Peyer's patch (tissue), 4 donors: ENCODE measurements around the gene TNFRSF11A. TPM values are rescaled to one million over a fixed set of nuclear protein-coding genes. Genes with fewer than 3 reads are reported as not detected.

Experiments used
- DNase-seq, 3 donors: peaks; one replicate each; pipeline ENCODE4 v3.0.0-alpha.2; 2017 to 2019
- H3K27ac ChIP-seq, 4 donors: fragments of 200-600 bp; sonication (generic); one replicate each; pipeline ENCODE4 v1.5.1; 2016 to 2019
- H3K27me3 ChIP-seq, 2 donors: fragments of 200-600 bp; sonication (generic); one replicate each; pipeline ENCODE4 v1.5.1; 2019
- H3K36me3 ChIP-seq, 3 donors: fragments of 200-600 bp; sonication (generic); one replicate each; pipeline ENCODE4 v1.5.1; 2016 to 2019
- H3K4me1 ChIP-seq, 4 donors: fragments of 200-600 bp; sonication (generic); one replicate each; pipeline ENCODE4 v1.5.1; 2016 to 2019
- H3K4me3 ChIP-seq, 4 donors: fragments of 200-600 bp; sonication (generic); 1 replicate in 3 of 4; 2 replicates in 1 of 4; pipeline ENCODE4 v1.5.1; 2016 to 2019; ENCODE audit warnings: mild to moderate bottlenecking in 1 of 4
- H3K9me3 ChIP-seq, 4 donors: fragments of 200-600 bp; sonication (generic); one replicate each; pipeline ENCODE4 v1.5.1; 2016 to 2019; ENCODE audit warnings: mild to moderate bottlenecking in 1 of 4
- CTCF ChIP-seq, 6 experiments: fragments of 450-650 bp in 4 of 6; fragments of 200-600 bp in 2 of 6; sonication (generic) in 1 of 6; IDR thresholded peaks; one replicate each; pipeline ENCODE4 v1.5.1; 2017 to 2019; ENCODE audit warnings: antibody characterized with exemption in 6 of 6, mild to moderate bottlenecking in 3 of 6, moderate library complexity in 1 of 6
- POLR2A ChIP-seq, 2 donors: fragments of 450-650 bp; IDR thresholded peaks; one replicate each; pipeline ENCODE4 v1.5.1; 2017; ENCODE audit warnings: antibody characterized with exemption in 2 of 2, mild to moderate bottlenecking in 2 of 2, moderate library complexity in 2 of 2
- total RNA-seq, 4 donors: library from RNA; depleted of rRNA; stranded (reverse); fragments of >200 nt; gene quantifications; one replicate each; pipeline ENCODE4 v1.1.0, GENCODE V29; 2016

TNFRSF11A gene
- total RNA-seq, 4 donors from 2014 or later: 29.6 to 64.6 (median 43.1) TPM

GRCh38 chr18:62426191-62426488 is 101.0 kb downstream of the TNFRSF11A start:
- H3K4me1 ChIP-seq: peaks cover 0 to 13% (median 0%) of the 10 kb centered on the region in 4 donors
- DNase-seq: no peak
- H3K36me3 ChIP-seq: no peaks in the 10 kb centered on the region
- no peak overlapping the region for H3K27ac ChIP-seq
- no peaks in the 10 kb centered on the region for H3K9me3 ChIP-seq
- no peaks in the 10 kb centered on the region for H3K27me3 ChIP-seq
- TF ChIP-seq CTCF (IDR thresholded peaks at IDR 0.05) (no peak), POLR2A (IDR thresholded peaks at IDR 0.05) (no peak)
- no peak overlapping the region for H3K4me3 ChIP-seq

- TF ChIP-seq POLR2A (IDR thresholded peaks at IDR 0.05) (no peak), CTCF (IDR thresholded peaks at IDR 0.05) (no peak)
- no peak for DNase-seq
- Histone ChIP-seq H3K27me3 (no peaks in the 10 kb centered on the region), H3K27ac (no peak overlapping the region), H3K36me3 (no peaks in the 10 kb centered on the region), H3K4me1 (peaks cover 0 to 11% (median 0%) of the 10 kb centered on the region in 4 donors), H3K4me3 (no peak overlapping the region), H3K9me3 (no peaks in the 10 kb centered on the region)
These were observed 107.1 kb downstream of the TNFRSF11A start for GRCh38 chr18:62432176-62432575.

- DNase-seq: no peak
- no peak overlapping the region for H3K4me3 ChIP-seq
- H3K36me3 ChIP-seq: no peaks in the 10 kb centered on the region
- H3K27me3 ChIP-seq: no peaks in the 10 kb centered on the region
- H3K4me1 ChIP-seq: peaks cover 0 to 17% (median 0%) of the 10 kb centered on the region in 4 donors
- TF ChIP-seq POLR2A (IDR thresholded peaks at IDR 0.05) (no peak), CTCF (IDR thresholded peaks at IDR 0.05) (no peak)
- H3K27ac ChIP-seq: no peak overlapping the region
- no peaks in the 10 kb centered on the region for H3K9me3 ChIP-seq
These were observed 109.7 kb downstream of the TNFRSF11A start for GRCh38 chr18:62434798-62435197.

- H3K9me3 ChIP-seq: no peaks in the 10 kb centered on the region
- H3K27me3 ChIP-seq: no peaks in the 10 kb centered on the region
- no peak overlapping the region for H3K4me3 ChIP-seq
- DNase-seq: no peak
- H3K27ac ChIP-seq: no peak overlapping the region
- peaks cover 0 to 17% (median 0%) of the 10 kb centered on the region in 4 donors for H3K4me1 ChIP-seq
- H3K36me3 ChIP-seq: no peaks in the 10 kb centered on the region
- no peak for TF ChIP-seq POLR2A (IDR thresholded peaks at IDR 0.05)
- TF ChIP-seq CTCF (IDR thresholded peaks at IDR 0.05): no peak
These were observed 110.4 kb downstream of the TNFRSF11A start for GRCh38 chr18:62435435-62436031.

GRCh38 chr18:62436636-62437234 is 111.6 kb downstream of the TNFRSF11A start:
- peak in 1 of 3 donors; percentile 58 for DNase-seq
- H3K4me3 ChIP-seq: no peak overlapping the region
- no peaks in the 10 kb centered on the region for H3K27me3 ChIP-seq
- no peaks in the 10 kb centered on the region for H3K9me3 ChIP-seq
- H3K27ac ChIP-seq: peak overlapping the region in 2 of 4 donors; percentile 48 to 64
- TF ChIP-seq CTCF (IDR thresholded peaks at IDR 0.05) (no peak), POLR2A (IDR thresholded peaks at IDR 0.05) (no peak)
- H3K36me3 ChIP-seq: no peaks in the 10 kb centered on the region
- peaks cover 0 to 17% (median 0%) of the 10 kb centered on the region in 4 donors for H3K4me1 ChIP-seq
